ENCODE results near the gene TSC22D1.

- no peak for TF ChIP-seq CTCF (IDR thresholded peaks at IDR 0.05)
- TF ChIP-seq POLR2A (IDR thresholded peaks at IDR 0.05) = no peak
Observed at GRCh38 chr13:44506719-44507118, 69.4 kb downstream of the TSC22D1 start.

Measured in Peyer's patch (tissue), 4 donors.